Activated effector memory CD4-positive, alpha-beta T cell treated with Interleukin-2 at 50 U/mL for 16 hours (primary cell): ENCODE data around the gene MS4A15.
A peak's percentile ranks its signal among the peaks of the same experiment; 100 is the strongest.
"Not testable (repeated sequence)": the region's sequence is repeated elsewhere in the genome, so short reads cannot be mapped to it uniquely, and the experiment has no call there.

Experiments used
- DNase-seq: peaks from one replicate; pipeline ENCODE4 v3.0.0-alpha.2; 2020

The MS4A15 gene

DNA sequence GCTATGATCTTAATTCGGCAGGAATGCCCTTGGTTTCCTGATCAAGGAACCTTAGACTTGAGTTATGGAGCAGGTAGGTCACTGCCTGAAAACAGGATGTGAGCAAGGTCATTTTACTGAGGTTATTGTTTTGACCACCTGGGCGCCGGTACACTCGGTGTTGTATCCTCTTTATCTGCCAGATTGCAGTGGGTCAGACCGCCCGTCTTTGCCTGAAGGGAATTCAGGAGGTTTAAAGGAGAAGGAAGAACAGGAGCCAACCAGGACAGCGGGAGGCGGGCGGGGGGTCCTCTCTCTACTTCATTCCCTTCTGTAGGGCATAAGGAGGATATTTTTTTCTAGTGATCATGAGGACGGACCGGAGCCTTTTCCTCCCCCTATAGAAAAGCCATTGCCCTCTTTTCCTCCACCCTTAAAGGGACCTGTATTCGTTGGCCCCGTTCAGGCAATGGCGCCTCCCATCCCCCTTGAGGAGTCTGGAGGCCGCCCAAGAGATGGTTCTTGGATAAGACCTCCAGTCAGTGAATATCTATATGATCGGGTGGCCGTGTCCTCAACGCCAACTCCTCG lies 649 bp downstream of the MS4A15 start:
- DNase-seq: no peak

DNA sequence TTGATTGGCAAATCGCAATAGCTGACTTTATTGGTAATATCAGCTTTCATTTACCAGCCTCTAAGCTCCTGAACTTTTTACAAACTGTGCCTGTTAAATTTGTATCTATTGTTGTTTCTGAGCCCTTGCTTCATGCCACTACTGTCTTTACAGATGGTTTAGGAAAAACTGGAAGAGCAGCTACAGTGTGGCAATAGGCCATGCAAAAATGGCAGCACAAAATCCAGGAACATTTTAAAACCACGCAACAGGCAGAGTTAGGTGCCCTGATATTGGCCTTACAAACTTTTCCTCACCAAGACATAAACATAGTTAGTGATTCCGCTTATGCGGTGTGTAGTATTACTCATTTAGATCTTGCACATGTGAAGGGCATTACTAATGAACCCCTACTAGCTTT lies 2.0 kb downstream of the MS4A15 start:
- not testable (repeated sequence) for DNase-seq

DNA sequence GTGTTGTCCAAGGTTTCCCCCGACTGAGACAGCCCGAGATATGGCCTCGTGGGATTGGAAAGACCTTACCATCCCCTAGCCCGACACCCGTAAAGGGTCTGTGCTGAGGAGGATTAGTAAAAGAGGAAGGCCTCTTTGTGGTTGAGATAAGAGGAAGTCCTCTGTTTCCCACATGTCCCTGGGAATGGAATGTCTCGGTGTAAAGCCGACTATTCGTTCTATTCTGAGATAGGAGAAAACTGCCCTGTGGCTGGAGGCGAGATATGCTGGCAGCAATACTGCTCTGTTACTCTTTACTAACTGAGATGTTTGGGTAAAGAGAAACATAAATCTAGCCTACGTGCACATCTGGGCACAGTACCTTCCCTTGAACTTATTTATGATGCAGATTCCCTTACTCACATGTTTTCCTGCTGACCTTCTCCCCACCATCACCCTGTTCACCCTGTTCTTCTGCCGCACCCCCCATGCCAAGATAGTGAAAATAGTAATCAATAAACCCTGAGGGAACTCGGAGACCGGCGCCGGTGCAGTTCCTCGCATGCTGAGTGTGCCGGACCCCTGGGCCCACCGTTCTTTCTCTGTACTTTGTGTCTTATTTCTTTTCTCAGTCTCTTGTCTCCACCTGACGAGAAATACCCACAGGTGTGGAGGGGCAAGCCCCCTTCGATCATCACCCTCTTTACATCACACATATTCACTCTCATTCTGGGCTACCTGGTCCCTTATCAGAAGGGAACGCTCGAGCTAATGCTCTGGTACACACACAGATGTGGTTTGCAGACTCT lies 3.0 kb downstream of the MS4A15 start:
- not testable (repeated sequence) for DNase-seq

DNA sequence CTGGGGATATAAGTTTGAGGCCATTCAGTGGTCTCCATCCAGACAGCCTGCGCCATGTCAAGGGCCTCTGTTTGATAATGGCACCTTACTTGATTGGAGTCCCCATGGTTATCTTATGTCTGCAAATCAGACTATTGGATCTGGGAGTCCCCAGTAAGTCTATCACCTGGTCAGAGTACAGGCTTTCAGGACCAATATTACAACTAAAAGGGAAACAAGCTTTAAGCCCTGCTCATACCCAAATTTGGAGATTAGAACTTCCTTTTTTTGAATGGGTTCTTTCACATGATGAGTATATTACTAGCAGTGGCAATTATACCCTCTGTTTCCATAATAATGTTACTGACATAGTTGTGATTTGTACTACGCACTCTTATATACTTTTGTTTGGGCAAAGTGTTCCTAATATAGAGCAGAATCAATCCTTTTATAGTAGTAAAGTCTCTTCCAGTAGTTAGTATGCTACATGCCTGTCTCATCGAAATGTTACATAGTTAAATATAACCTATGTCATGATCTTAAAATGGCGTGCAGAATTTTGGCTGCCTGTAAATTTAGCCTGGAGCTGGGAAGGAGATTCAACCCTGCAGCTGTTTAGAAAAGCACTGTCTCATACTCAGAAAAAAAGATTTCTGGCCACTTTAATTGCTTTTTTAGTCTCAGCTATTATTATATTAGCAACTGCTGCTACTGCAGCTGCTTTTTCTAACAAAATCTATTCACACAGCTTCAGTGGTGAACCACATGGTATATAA lies 4.9 kb downstream of the MS4A15 start:
- no peak for DNase-seq

DNA sequence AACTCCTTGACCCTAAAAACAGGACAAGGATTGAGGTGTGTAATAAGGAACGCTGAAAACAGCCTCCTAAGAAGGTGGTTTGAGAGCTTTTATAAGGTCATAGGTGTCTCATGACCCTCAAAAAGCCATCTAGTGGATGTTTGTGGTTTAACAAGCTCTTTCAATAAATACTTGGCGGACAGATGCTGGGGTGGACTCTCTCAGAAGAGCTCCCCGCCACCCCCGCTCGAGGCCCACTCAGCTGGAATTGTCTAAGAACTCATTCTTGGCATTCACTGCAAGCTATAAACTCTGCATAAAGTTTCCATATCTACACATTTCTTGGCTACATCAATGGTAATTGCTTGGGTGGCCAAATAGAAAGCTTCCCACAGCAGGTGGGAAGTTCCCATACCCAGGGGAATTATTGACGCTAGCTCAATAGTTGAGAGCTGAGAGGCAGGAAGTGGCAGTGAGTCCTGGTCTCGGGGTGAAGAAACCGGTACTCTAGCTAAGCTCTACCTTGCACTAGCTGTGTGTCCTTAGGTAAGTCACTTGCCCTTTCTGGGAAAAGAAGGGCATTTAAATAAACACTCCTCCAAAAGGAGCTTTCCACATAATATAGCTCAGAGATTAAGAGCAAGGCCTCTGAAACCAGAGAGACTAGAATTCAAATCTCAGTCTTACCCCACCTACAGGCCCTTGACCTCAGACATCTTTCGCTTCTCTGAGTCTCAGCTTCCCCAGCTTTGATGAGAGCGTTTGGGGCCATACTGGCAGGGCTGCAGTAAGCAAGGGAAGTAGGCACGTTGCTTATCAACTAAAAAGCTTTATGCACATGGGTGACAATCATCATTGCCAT lies 6.4 kb downstream of the MS4A15 start:
- no peak for DNase-seq

DNA sequence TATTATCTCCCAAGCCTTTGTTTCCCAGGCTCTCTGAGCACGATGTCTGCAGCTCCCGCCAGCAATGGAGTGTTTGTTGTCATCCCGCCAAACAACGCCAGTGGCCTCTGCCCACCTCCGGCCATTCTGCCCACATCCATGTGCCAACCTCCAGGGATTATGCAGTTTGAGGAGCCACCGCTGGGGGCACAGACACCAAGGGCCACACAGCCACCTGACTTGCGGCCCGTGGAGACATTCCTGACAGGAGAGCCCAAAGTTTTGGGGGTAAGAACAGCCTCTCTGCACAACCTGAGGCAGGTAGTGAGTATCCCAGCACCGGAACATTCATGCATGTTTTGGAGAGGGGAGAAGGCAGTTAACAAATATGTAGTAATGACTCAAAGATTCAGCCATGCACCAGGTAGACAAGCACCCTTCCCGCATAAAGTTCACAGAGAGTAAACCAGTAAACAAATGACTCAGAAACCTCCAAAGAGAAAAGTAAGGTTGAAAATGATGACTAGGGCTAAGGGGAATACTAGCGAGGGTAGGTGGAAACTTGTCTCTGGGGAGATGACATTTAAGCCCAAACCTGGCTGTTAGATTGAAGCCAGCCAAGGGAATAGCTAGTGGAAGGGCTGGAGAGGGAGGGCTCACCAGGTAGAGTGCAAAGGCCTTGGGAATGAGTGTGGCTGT lies 7.2 kb downstream of the MS4A15 start:
- DNase-seq: no peak

DNA sequence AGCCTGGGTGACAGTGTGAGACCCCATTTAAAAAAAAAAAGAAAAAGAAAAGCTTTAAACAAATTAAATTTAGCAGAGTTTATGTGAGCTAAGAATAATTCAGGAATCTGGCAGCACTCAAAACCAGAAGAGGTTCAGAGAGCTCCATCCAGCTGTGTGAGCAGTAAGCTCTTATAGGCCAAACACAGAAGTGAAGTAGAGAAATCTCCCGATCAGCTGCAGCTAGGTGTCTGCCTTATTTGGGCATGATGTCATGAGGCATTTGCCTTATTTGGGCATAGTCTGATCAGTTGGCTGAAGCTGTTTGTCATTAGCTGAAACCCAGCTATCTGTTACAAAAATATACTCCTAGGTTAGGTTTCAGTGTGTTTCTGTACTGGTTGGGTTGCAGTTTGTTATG lies 8.2 kb downstream of the MS4A15 start:
- DNase-seq: no peak

DNA sequence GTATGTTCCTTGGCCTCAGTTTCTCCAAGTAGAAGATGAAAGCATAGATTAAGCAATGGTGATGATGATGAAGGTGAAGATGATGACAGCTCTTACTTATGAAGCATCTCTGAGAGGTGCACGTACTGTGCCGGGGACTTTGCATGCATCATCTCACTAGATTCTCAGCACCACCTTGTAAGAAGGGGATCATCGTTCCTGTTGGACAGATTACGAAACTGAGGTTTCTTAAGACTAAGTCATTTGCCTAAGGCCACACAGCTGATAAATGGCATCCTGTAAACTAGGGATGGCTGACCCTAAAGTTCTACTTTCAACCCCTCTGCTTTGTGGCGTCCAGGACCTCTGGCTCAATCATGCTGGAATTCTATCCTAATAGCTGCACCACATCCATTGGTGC lies 8.7 kb downstream of the MS4A15 start:
- no peak for DNase-seq

DNA sequence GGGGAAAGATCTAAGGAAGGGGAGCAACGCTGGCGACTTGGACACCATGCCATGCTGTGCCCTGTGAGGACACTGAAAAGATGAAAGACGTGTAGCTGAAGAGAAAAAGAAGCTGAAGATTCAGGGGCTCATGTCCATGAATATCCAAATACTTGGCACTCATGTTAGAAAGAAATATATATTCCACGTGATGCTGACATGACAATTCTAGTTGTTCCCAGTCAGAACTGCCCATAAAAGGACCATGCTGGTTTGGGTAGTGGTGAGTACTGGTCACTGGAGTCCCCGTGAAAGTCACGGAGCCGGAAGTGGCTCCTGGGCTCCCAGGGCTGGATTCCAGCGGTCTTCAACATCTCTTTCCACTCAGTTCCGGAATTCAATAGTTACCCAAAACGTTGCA lies 9.9 kb downstream of the MS4A15 start:
- no peak for DNase-seq

DNA sequence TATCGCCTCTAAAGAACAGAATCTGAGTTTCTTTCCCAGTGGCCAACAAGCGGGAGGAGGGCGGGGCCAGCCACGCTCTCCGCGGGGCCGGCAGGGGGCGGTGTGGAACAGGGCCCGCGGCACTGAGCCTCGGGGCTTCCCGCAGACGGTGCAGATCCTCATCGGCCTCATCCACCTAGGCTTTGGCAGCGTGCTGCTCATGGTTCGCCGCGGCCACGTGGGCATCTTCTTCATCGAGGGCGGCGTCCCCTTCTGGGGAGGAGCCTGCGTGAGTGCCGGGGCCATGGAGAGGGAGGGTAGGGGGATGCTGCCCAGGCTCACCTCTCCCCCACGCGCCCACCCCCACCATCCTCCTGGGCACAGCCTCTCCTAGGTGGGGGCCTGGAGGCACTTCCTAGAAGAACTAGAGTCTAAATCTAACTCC lies 10.7 kb downstream of the MS4A15 start:
- DNase-seq: no peak

DNA sequence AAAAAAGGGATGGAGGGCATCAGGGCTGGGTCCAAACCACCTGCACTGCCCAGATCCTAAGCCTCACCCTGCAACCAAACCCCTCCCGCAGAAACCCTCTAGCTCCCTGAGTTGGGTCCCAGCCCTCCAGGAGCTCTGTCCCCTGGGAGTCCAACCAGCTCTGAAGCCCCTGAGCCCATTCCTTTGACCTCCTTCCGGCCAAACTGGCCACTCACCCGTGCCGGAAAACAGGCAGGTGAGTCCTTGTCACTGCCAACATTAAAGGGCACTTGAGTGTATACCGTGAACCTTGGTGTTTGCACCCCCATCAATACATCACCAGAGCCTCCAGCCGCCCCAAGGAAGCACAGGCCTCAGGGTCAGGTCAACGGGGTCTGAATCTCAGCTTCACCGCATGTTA lies 11.5 kb downstream of the MS4A15 start:
- DNase-seq: no peak

DNA sequence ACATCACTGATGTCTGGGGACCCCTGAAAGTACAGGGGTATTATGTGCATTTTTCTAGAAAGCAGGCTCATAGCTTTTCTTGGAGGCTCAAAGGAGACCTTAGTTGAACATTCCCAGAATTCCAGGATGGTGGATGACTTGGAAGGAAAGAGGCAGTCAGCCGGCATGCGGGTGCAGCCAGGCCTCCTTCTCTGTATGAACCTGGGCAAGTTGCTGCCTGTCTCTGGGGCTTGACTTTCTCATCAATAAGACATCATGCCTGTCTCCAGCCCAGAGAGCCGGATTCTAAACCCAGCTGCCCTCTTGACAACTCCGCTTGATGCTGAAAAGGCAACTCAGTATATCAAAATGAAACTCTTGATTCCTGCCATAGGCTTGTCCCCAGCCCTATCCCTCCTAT lies 12.6 kb downstream of the MS4A15 start:
- DNase-seq: no peak

DNA sequence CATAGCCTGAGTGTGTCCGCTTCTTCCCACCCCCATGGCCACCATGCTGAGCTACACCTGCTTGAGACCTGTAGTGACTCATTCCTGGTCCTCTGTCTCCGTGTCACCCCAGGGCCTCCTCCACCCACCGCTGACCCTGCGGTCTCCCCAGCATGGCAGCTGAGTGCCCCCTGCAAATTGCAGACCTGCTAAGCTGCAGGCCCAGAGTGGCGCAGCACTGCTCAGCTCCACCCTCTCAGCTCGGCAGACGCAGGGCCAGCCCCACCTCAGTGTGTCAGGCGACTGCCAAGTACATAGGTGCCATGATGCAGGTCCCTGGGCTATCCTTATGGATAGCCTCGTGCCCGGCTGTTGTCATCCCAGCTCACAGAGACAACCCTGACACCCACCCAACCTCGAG lies 13.1 kb downstream of the MS4A15 start:
- DNase-seq: no peak

DNA sequence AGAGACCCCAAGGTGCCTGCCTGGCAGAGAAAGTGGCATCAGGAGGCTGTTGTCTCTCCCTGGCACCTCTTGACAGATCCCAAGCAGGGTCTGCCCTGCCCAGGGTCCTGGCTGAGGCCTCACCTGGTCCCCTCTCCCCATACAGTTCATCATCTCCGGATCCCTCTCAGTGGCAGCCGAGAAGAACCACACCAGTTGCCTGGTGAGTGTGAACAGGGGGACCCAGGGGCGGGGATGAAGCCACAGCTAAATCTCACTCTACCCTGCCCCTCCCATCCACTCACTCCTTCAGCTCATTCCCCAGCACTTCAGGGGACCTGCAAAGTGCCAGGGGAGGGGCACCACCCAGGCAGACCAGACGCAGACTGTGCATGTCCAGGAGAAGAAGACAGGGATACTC lies 14.5 kb downstream of the MS4A15 start:
- no peak for DNase-seq

DNA sequence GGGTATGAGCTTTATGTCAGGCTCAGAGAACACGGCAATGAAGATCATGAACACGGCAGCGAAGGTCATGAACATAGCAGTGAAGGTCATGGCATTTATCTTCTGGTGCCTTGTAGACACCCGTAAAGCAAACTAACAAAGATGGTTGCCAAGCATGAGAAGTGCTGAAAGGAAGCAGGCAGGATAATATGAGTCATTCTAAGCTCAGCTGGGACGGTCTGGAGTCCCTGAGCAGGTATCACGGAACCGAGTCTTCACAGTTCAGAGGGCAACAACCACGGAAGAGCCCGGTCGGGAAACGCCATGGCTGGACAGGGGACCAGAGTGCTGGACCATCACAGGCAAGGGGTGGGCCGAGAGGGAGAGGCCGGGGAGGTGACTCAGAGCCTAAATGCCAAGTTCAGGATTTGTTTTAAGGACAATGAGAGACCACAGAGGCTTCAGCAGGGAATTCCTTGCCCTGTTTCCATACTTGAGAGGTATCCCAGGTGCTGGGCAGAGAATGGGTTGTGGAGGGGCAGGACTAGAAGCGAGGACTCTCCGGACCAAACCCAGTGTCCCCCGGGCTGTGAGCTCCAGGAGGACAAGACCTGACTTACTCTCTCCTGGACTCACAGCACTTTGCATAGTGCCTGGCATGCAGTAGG lies 15.3 kb downstream of the MS4A15 start:
- DNase-seq: no peak

DNA sequence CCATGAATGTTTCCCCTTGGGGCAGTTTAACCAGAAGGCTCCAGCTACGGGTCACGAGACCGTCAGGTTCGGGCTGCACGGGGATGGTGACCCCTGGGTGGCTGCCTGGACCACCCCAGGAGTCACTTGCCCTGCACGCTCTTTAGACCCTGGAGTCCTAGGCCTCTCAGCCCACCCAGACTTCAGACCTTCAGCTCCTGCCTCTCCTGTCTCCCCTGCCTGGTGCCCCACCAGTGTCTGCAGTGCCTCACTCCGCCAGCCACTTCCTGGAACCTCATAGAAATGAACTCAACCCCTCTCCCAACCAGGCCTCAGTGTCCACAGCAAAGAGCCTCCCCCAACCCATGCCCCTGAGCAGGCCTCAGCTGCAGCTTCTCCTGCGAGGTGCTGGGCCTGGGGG lies 16.0 kb downstream of the MS4A15 start:
- DNase-seq: no peak

DNA sequence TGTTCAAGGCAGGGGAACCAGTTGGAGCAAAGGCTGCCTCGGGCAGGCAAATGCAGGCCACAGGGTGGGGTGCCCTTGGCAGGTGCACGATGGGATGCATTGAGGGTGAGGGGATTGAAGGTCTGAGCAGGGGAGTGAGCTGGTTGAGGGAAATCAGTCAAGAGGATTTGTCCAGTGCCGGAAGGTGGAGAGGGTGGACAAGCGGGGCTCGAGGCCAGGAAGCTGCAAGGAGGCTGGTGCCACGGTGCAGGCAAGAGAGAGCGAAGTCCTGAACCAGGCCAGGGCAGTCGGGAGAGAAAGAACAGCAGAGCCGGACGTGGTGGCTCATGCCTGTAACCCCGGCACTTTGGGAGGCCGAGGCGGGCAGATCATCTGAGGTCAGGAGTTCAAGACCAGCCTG lies 18.1 kb downstream of the MS4A15 start:
- DNase-seq: no peak

DNA sequence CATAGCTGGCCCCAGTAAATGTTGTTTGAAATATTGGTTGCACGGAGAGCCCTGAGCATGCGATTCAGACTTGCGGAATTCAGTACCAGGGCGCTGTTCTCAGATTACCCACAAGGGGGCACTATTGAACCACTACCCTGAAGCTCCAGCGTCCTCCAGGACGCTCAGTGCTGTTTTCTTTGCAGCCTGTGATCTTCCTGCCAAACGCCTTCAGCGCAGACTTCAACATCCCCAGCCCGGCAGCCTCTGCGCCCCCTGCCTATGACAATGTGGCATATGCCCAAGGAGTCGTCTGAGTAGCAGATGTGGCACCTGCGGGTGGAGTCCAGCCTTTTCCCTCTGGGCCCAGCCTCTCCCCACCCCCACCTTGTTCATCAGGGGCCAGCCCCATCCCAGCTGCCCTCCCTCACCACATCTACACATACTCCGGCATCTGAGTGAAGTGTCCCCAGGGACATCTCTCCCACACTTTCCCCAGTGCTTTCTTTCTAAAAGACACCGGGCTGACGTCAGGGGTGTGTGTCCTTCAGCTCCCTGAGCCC lies 18.8 kb downstream of the MS4A15 start:
- DNase-seq: peak; percentile 61

DNA sequence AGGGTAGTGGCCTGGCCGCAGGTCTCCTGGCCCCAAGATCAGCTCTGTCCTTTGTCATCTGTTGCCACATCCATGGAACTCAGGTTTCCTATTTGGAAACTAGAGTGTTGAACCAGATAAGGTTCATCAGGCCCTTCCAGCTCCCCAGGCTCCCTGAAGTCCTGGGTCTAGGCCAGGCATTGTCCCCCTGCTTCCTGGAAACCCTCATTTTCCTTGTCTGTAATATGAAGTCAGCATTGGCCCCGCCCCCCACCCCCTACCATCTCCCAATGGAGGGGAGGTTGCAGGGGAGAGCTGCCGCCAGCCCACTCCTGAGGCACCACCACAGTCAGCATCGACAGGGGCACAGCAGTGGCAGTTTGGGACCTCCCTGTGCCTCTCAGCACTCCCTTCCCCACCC lies 19.5 kb downstream of the MS4A15 start:
- DNase-seq: no peak

DNA sequence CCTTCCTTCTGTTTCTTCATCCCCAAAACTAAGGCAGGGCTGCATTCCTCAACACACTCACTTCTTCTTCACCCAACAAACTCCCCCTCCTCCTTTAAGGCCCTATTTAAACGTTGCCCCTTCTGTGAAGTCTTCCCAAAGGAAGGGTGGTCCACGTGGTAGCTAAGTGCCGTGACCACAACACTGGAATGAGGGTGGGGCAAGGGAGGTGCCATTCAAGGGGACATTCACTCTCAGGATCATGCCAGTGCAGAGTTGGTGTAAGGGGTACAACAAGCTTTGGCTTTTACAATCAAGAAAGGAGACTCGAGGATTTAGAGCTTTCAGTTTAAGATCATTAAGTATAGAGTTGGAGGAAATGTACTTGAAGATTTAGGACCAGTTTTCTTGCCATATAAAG lies 20.4 kb downstream of the MS4A15 start:
- no peak for DNase-seq

DNA sequence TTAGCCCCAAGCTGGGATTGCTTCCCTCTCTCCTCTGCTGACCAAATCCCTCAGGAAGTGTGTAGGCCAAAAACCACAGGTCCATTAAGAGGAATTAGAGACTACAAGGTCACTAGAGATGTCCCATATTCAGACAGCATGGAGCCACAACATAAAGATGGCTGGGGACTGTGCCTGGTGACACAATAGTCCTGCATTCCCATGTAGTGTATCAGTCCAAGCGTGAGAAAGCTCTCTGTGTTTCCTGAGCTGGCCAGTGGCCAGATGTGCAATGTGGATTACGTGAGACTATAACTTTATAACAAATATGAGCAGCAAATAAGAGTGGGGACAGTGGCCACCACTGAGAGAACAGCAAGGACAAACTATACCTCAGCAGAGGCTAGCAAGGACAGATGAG lies 20.9 kb downstream of the MS4A15 start:
- no peak for DNase-seq

DNA sequence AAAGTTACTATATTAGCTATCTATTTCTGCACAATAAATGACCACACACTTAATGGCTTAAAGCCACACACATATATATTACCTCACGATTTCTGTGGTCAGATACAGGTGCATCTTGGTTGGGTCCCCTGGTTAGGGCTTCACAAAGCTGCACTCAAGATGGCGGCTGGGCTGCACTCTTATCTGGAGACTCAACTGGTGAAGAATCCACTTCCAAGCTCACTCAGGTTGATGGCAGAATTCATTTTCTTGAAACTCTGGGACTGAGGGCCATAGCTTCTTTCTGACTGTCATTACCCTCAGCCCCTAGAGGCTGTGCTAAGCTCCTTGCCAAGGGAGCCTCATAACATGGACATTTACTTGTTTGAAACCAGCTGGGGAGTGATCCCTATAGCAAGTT lies 23.4 kb downstream of the MS4A15 start:
- DNase-seq: no peak
